ENCODE measurements around the gene SIPA1L3.

Gene SIPA1L3

DNA sequence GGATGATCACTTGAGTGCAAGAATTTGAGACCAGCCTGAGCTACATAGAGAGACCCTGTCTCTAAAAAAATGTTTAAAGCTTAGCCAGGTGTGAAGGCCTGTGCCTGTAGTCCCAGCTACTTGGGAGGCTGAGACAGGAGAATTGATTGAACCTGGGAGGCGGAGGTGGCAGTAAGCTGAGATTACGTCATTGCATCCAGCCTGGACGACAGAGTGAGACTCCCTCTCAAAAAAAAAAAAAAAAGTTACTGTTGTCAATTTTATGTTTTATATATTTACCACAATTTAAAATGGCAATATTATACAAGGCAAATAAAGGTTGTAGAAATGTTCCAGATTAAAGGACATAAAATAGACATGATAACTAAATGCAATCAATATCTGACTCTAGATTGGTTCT lies 29.9 kb upstream of the SIPA1L3 start:
- H3K27ac ChIP-seq (ENCODE audit: low read length), result no peak overlapping the region
- TF ChIP-seq EZH2phosphoT487 (IDR thresholded peaks at IDR 0.05; ENCODE audit: low read length), result no peak
- TF ChIP-seq, protein P1, sequence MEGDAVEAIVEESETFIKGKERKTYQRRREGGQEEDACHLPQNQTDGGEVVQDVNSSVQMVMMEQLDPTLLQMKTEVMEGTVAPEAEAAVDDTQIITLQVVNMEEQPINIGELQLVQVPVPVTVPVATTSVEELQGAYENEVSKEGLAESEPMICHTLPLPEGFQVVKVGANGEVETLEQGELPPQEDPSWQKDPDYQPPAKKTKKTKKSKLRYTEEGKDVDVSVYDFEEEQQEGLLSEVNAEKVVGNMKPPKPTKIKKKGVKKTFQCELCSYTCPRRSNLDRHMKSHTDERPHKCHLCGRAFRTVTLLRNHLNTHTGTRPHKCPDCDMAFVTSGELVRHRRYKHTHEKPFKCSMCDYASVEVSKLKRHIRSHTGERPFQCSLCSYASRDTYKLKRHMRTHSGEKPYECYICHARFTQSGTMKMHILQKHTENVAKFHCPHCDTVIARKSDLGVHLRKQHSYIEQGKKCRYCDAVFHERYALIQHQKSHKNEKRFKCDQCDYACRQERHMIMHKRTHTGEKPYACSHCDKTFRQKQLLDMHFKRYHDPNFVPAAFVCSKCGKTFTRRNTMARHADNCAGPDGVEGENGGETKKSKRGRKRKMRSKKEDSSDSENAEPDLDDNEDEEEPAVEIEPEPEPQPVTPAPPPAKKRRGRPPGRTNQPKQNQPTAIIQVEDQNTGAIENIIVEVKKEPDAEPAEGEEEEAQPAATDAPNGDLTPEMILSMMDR (IDR thresholded peaks at IDR 0.05; ENCODE audit: low read length), result no peak
- no peak for TF ChIP-seq EZH2 (optimal IDR thresholded peaks at IDR 0.05; ENCODE audit: low read depth, low read length)

DNA sequence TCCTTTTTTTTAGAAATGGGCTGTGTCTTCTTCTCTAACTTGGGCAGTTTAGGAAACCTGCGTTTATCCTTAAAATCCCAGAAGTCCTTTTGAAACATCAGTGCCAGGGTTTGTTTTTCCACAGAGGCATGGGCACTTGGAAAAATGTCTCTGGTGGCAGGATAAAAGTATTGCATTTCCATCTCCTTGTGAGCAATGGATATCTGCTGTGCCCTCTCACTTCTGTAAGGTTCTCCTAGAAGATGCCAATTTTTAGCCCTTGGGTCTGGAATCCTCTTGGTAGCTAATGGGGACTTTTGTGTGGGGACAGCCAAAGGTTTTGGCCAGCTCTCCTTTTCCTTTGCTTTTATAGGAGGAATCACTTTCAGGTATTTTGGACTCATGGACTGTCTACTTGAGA lies 21.6 kb upstream of the SIPA1L3 start:
- no peaks in the 10 kb centered on the region for H4K20me1 ChIP-seq (ENCODE audit: insufficient read depth, low read length)
- H3K4me1 ChIP-seq (ENCODE audit: low read length), result no peaks in the 10 kb centered on the region
- H3F3A ChIP-seq (ENCODE audit: insufficient read depth, low read length), result no peaks in the 10 kb centered on the region
- no peak overlapping the region for H3K27ac ChIP-seq (ENCODE audit: low read length)
- no peaks in the 10 kb centered on the region for H3K9me3 ChIP-seq (replicated peaks; ENCODE audit: insufficient read depth, low read length)
- H3K27me3 ChIP-seq (replicated peaks; ENCODE audit: insufficient read depth, low read length), result peaks cover 35% of the 10 kb centered on the region
- H2AFZ ChIP-seq (ENCODE audit: low read length), result no peak overlapping the region
- no peak overlapping the region for H3K9ac ChIP-seq (ENCODE audit: low read length)
- no peak overlapping the region for H3K4me3 ChIP-seq (ENCODE audit: low read length)
- H3K36me3 ChIP-seq (replicated peaks; ENCODE audit: insufficient read depth, low read length), result no peaks in the 10 kb centered on the region
- TF ChIP-seq, protein P1 (IDR thresholded peaks at IDR 0.05; ENCODE audit: low read length), result no peak
- TF ChIP-seq EZH2phosphoT487 (IDR thresholded peaks at IDR 0.05; ENCODE audit: low read length) (no peak), EZH2 (optimal IDR thresholded peaks at IDR 0.05; ENCODE audit: low read depth, low read length) (no peak)
- H3K79me2 ChIP-seq (ENCODE audit: low read length), result no peaks in the 10 kb centered on the region
- no peak overlapping the region for H3K4me2 ChIP-seq (ENCODE audit: low read depth, low read length)
- no peaks in the 10 kb centered on the region for H3K9me2 ChIP-seq (replicated peaks; ENCODE audit: insufficient read depth, low read length)
- no peak for DNase-seq

More for the DNA sequence above, 29.9 kb upstream of the SIPA1L3 start:
- Histone ChIP-seq H3K9ac (ENCODE audit: low read length) (no peak overlapping the region), H3F3A (ENCODE audit: insufficient read depth, low read length) (no peaks in the 10 kb centered on the region), H3K9me3 (replicated peaks; ENCODE audit: insufficient read depth, low read length) (no peaks in the 10 kb centered on the region), H2AFZ (ENCODE audit: low read length) (no peak overlapping the region), H3K36me3 (replicated peaks; ENCODE audit: insufficient read depth, low read length) (no peaks in the 10 kb centered on the region), H4K20me1 (ENCODE audit: insufficient read depth, low read length) (no peaks in the 10 kb centered on the region), H3K4me2 (ENCODE audit: low read depth, low read length) (no peak overlapping the region), H3K9me2 (replicated peaks; ENCODE audit: insufficient read depth, low read length) (no peaks in the 10 kb centered on the region), H3K79me2 (ENCODE audit: low read length) (no peaks in the 10 kb centered on the region), H3K27me3 (replicated peaks; ENCODE audit: insufficient read depth, low read length) (no peaks in the 10 kb centered on the region), H3K4me3 (ENCODE audit: low read length) (no peak overlapping the region), H3K4me1 (ENCODE audit: low read length) (no peaks in the 10 kb centered on the region)
- DNase-seq, result no peak

DNA sequence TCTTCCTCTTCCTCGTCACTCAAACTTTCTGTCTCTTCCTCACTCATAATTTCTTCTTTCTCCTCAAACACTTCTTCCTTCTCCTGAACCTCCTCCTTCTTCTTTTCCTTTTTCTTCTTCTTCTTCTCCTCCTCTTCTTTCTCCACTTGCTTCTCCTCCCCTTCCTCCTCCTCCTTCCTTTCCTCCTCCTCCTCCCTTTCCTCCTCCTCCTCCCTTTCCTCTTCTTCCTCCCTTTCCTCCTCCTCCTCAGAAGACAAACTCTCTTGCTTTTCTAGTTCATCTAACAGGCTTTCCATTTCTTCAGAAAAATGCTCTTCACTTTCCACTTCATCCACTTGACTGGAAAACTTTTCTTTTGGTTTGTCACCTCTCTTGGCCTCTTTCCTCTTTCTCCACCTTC lies 20.4 kb upstream of the SIPA1L3 start:
- H3K36me3 ChIP-seq (replicated peaks; ENCODE audit: insufficient read depth, low read length), result no peaks in the 10 kb centered on the region
- H3K4me1 ChIP-seq (ENCODE audit: low read length), result no peaks in the 10 kb centered on the region
- H3K27ac ChIP-seq (ENCODE audit: low read length), result no peak overlapping the region
- H3K27me3 ChIP-seq (replicated peaks; ENCODE audit: insufficient read depth, low read length), result peaks cover 41% of the 10 kb centered on the region
- no peaks in the 10 kb centered on the region for H3F3A ChIP-seq (ENCODE audit: insufficient read depth, low read length)
- no peak for TF ChIP-seq EZH2phosphoT487 (IDR thresholded peaks at IDR 0.05; ENCODE audit: low read length)
- TF ChIP-seq, protein P1 (IDR thresholded peaks at IDR 0.05; ENCODE audit: low read length), result no peak
- H4K20me1 ChIP-seq (ENCODE audit: insufficient read depth, low read length), result no peaks in the 10 kb centered on the region
- H3K9ac ChIP-seq (ENCODE audit: low read length), result no peak overlapping the region
- no peak for DNase-seq
- no peak overlapping the region for H2AFZ ChIP-seq (ENCODE audit: low read length)
- no peaks in the 10 kb centered on the region for H3K9me2 ChIP-seq (replicated peaks; ENCODE audit: insufficient read depth, low read length)
- no peak overlapping the region for H3K4me3 ChIP-seq (ENCODE audit: low read length)
- no peak overlapping the region for H3K4me2 ChIP-seq (ENCODE audit: low read depth, low read length)
- no peaks in the 10 kb centered on the region for H3K79me2 ChIP-seq (ENCODE audit: low read length)
- H3K9me3 ChIP-seq (replicated peaks; ENCODE audit: insufficient read depth, low read length), result no peaks in the 10 kb centered on the region
